Keratinocyte (primary cell): ENCODE results near the gene CCSER1.

Experiments used
- EZH2 ChIP-seq: IDR thresholded peaks from one replicate; pipeline ENCODE4 v1.6.1; 2012; ENCODE audit warnings: inconsistent platforms, mild to moderate bottlenecking, low read length, moderate library complexity
- TF ChIP-seq, protein P1 (sequence below), 3 experiments: IDR thresholded peaks in 1 of 3; conservative IDR thresholded peaks in 1 of 3; optimal IDR thresholded peaks in 1 of 3; 2 replicates in 2 of 3; 3 replicates in 1 of 3; pipeline versions ENCODE3 to v1.5.1; 2011; ENCODE audit warnings: low read length in 3 of 3, mild to moderate bottlenecking in 3 of 3, moderate library complexity in 2 of 3, control low read depth in 1 of 3, inconsistent platforms in 1 of 3; ENCODE audit not compliant: insufficient read depth in 2 of 3; ENCODE audit errors: extremely low read depth in 1 of 3

DNA sequence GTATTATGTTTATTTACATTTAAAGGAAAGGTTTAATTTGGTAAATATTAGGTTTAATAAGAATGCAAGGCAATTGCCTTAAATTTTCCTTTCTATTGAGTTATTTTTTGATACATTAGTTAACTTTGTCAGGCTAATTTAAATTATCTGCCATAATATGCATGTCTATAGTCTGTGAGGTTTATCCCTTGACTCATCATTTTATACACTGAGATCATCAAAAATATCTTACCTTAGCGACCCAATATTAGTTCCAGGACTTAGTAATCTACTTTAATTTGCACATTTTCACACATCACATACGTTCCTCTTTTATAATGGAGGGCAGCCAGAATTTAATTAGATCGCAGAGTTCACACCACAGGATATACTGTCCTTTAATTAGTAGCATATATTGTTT is 1177.1 kb downstream of the CCSER1 start:
- TF ChIP-seq, protein P1, sequence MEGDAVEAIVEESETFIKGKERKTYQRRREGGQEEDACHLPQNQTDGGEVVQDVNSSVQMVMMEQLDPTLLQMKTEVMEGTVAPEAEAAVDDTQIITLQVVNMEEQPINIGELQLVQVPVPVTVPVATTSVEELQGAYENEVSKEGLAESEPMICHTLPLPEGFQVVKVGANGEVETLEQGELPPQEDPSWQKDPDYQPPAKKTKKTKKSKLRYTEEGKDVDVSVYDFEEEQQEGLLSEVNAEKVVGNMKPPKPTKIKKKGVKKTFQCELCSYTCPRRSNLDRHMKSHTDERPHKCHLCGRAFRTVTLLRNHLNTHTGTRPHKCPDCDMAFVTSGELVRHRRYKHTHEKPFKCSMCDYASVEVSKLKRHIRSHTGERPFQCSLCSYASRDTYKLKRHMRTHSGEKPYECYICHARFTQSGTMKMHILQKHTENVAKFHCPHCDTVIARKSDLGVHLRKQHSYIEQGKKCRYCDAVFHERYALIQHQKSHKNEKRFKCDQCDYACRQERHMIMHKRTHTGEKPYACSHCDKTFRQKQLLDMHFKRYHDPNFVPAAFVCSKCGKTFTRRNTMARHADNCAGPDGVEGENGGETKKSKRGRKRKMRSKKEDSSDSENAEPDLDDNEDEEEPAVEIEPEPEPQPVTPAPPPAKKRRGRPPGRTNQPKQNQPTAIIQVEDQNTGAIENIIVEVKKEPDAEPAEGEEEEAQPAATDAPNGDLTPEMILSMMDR (optimal IDR thresholded peaks at IDR 0.05 in 1 of 3, IDR thresholded peaks at IDR 0.05 in 1 of 3, conservative IDR thresholded peaks at IDR 0.05 in 1 of 3; ENCODE audit: extremely low read depth in 1 of 3, insufficient read depth in 2 of 3, low read length in 3 of 3): no peak
- TF ChIP-seq EZH2: no peak
